HepG2 (cell line): ENCODE results near the gene PXT1. TPM values are rescaled to one million over a fixed set of nuclear protein-coding genes. Genes with fewer than 3 reads are reported as not detected.

ENCODE experiments used
- ATAC-seq: fragments of 200-7000 bp; cut with Tn5 transposase; 3 replicates; pipeline ENCODE4 v1.9.1; 2020; ENCODE audit warnings: mild to moderate bottlenecking, moderate library complexity
- BruUV-seq: library from RNA; stranded (reverse); fragments of 400-500 nt; replicated peaks from 2 replicates; lab custom pipeline; 2021; lab: Mats Ljungman, UMichigan
- CTCF ChIA-PET: fragments of 300-600 bp; formaldehyde crosslinking; extraction: SDS; loops from one replicate; lab custom pipeline; 2021; ENCODE audit warnings: low total read pairs, inconsistent platforms, low intra/inter-chr PET ratio; lab: Yijun Ruan, JAX
- POLR2A ChIA-PET: fragments of 350-600 bp; sonication (Branson Sonifier 250); formaldehyde crosslinking; loops from one replicate; lab custom pipeline; 2020; ENCODE audit warnings: antibody characterized with exemption, inconsistent platforms; lab: Yijun Ruan, JAX
- DNase-seq: peaks from one replicate; pipeline ENCODE4 v3.0.0-alpha.2; 2015; ENCODE audit warnings: low spot score
- FAIRE-seq: peaks from 3 replicates; lab custom pipeline; 2011; peaks lifted over from hg19 to GRCh38; lab: Jason Lieb, UNC
- H2AFZ ChIP-seq: one replicate; pipeline ENCODE4 v1.6.1; 2011; ENCODE audit warnings: low read length, inconsistent platforms
- H3K27ac ChIP-seq: fragments of 300-600 bp; 3 replicates; pipeline ENCODE4 v1.8.0; 2011; ENCODE audit warnings: mixed run types, mild to moderate bottlenecking, mixed read lengths, low read length, inconsistent platforms; ENCODE audit not compliant: insufficient read depth; ENCODE audit errors: extremely low read length
- H3K27me3 ChIP-seq, 2 experiments: fragments of 200-600 bp in 1 of 2; 2 replicates in 1 of 2; 3 replicates in 1 of 2; pipeline versions ENCODE4 v1.6.0 to v1.8.0; 2011; ENCODE audit warnings: low read length in 2 of 2, mild to moderate bottlenecking in 2 of 2, moderate library complexity in 2 of 2, inconsistent platforms in 1 of 2; ENCODE audit not compliant: insufficient read depth in 2 of 2, control insufficient read depth in 1 of 2
- H3K36me3 ChIP-seq, 2 experiments: fragments of 200-600 bp in 1 of 2; replicated peaks in 1 of 2; 2 replicates in 1 of 2; 3 replicates in 1 of 2; pipeline versions ENCODE4 v1.5.1 to v1.8.0; 2011; ENCODE audit warnings: low read length in 2 of 2, inconsistent platforms in 1 of 2; ENCODE audit not compliant: insufficient read depth in 2 of 2, control insufficient read depth in 1 of 2
- H3K4me1 ChIP-seq: 2 replicates; pipeline ENCODE4 v1.5.1; 2012; ENCODE audit warnings: low read length, inconsistent platforms; ENCODE audit not compliant: insufficient read depth
- H3K4me2 ChIP-seq: 2 replicates; pipeline ENCODE4 v1.6.0; 2011; ENCODE audit warnings: low read depth, low read length, inconsistent platforms
- H3K4me3 ChIP-seq, 3 experiments: fragments of 200-600 bp in 1 of 3; sonication (generic), shearing (Covaris generic) in 1 of 3; replicated peaks in 1 of 3; 2 replicates each; pipeline ENCODE4 v1.5.1; 2011 to 2016; ENCODE audit warnings: low read length in 3 of 3, inconsistent platforms in 2 of 3, low read depth in 2 of 3, mild to moderate bottlenecking in 2 of 3, control low read depth in 1 of 3, mixed read lengths in 1 of 3; ENCODE audit not compliant: insufficient read depth in 1 of 3
- H3K79me2 ChIP-seq: one replicate; pipeline ENCODE4 v1.6.1; 2011; ENCODE audit warnings: low read length, inconsistent platforms; ENCODE audit not compliant: insufficient read depth
- H3K9ac ChIP-seq: 2 replicates; pipeline ENCODE4 v1.6.0; 2011; ENCODE audit warnings: mild to moderate bottlenecking, low read depth, low read length, inconsistent platforms; ENCODE audit not compliant: insufficient read depth
- H3K9me3 ChIP-seq: 2 replicates; pipeline ENCODE4 v1.5.1; 2012; ENCODE audit warnings: mild to moderate bottlenecking, low read length
- H4K20me1 ChIP-seq: 2 replicates; pipeline ENCODE4 v1.6.0; 2011; ENCODE audit warnings: inconsistent platforms, mild to moderate bottlenecking, low read length, moderate library complexity; ENCODE audit not compliant: insufficient read depth
- TRAFD1 ChIP-seq: sonication (generic); formaldehyde crosslinking; IDR thresholded peaks from 2 replicates; pipeline ENCODE4 v1.5.1; 2020; ENCODE audit warnings: missing genetic modification reagents, mild to moderate bottlenecking, borderline replicate concordance
- ZNF609 ChIP-seq: sonication (generic); formaldehyde crosslinking; IDR thresholded peaks from 2 replicates; pipeline ENCODE4 v1.4.0; 2020; ENCODE audit warnings: mild to moderate bottlenecking, missing genetic modification reagents, borderline replicate concordance
- ZNF720 ChIP-seq: sonication (generic); formaldehyde crosslinking; IDR thresholded peaks from 2 replicates; pipeline ENCODE4 v1.4.0; 2020; ENCODE audit warnings: missing genetic modification reagents
- ZUFSP ChIP-seq: sonication (generic); formaldehyde crosslinking; IDR thresholded peaks from 2 replicates; pipeline ENCODE4 v1.9.0; 2021; ENCODE audit warnings: missing genetic modification reagents, mild to moderate bottlenecking, borderline replicate concordance
- WGBS: methylation state at CpG from one replicate; pipeline ENCODE4 v1.1.6; 2017; ENCODE audit warnings: low lambda C conversion rate; 5-methylcytosine and 5-hydroxymethylcytosine counted together
- in situ Hi-C: cut with HindIII; loops from 2 replicates; pipeline ENCODE4 v1.10.0; 2017; ENCODE audit warnings: low pct_unique_long_range_greater_than_20kb; ENCODE audit not compliant: extremely low pct_ligation_motif_present
- intact Hi-C: fragments of 100-400 bp; cut with micrococcal nuclease; formaldehyde crosslinking; loops from one replicate; pipeline ENCODE4 v1.10.0; 2022; ENCODE audit not compliant: unreplicated experiment
- polyA plus RNA-seq, 8 experiments: library from polyadenylated mRNA; depleted of rRNA in 3 of 8; stranded (reverse) in 7 of 8; unstranded in 1 of 8; fragments of >200 nt; fragmentation: Illumina TruSeq in 4 of 8; extraction: Trizol in 4 of 8; gene quantifications; 2 replicates each; pipeline versions ENCODE4 v1.2.1 to v1.2.3, GENCODE V29; 2011 to 2016; ENCODE audit warnings: low read depth in 4 of 8, missing spikeins in 1 of 8, mixed read lengths in 1 of 8; ENCODE audit not compliant: insufficient read depth in 1 of 8
- total RNA-seq, 5 experiments: library from RNA; depleted of rRNA; stranded (reverse); fragments of >200 nt; fragmentation: Illumina TruSeq; extraction: Trizol; gene quantifications; 2 replicates each; pipeline ENCODE4 v1.2.3, GENCODE V29; 2016; ENCODE audit warnings: low read depth in 1 of 5

PXT1 gene
- total and polyA plus RNA-seq, 2 of the 13 experiments (the other 11 are each of a cell fraction or from before 2014, with no cell fraction given), result 0.04 TPM; not detected in 1

GRCh38 chr6:36430351-36430750 is 12.3 kb downstream of the PXT1 start:
- BruUV-seq, result no TSS peak

More at GRCh38 chr6:36430351-36430750, 12.3 kb downstream of the PXT1 start:
- Histone ChIP-seq H3K4me2 (no peak overlapping the region), H3K36me3 (no peaks in the 10 kb centered on the region), H3K9ac (no peak overlapping the region), H3K27ac (no peak overlapping the region), H3K79me2 (no peaks in the 10 kb centered on the region), H2AFZ (no peak overlapping the region), H3K9me3 (no peaks in the 10 kb centered on the region), H3K4me1 (peaks cover 35% of the 10 kb centered on the region), H3K4me3 (no peak overlapping the region), H4K20me1 (no peaks in the 10 kb centered on the region), H3K27me3 (no peaks in the 10 kb centered on the region)
- TF ChIP-seq ZUFSP (CRISPR knock-in tag) (no peak), TRAFD1 (CRISPR knock-in tag) (no peak), ZNF720 (CRISPR knock-in tag) (no peak), ZNF609 (CRISPR knock-in tag) (no peak)
- in situ Hi-C loops, result no loop called here
- FAIRE-seq (no peak), DNase-seq (no peak), ATAC-seq (no peak)
- ChIA-PET POLR2A (no interaction called here), CTCF (no interaction called here)
- 11% methylated on average over 2 of the region's 2 CpGs for WGBS
- intact Hi-C loops, result no loop called here
